SK-N-SH (cell line): ENCODE results near the gene GLRA1. TPM values are rescaled to one million over a fixed set of nuclear protein-coding genes. Genes with fewer than 3 reads are reported as not detected.

Experiments
- CTCF ChIA-PET: fragments of 300-600, 350-600 bp; formaldehyde crosslinking; extraction: SDS; loops from one replicate; lab custom pipeline; 2021; lab: Yijun Ruan, JAX
- POLR2A ChIA-PET: fragments of 350-600 bp; sonication (Branson Sonifier 250); formaldehyde crosslinking; extraction: SDS; loops from one replicate; lab custom pipeline; 2020; ENCODE audit warnings: antibody characterized with exemption, inconsistent platforms; lab: Yijun Ruan, JAX
- DNase-seq: peaks from one replicate; pipeline ENCODE4 v3.0.0; 2012
- H2AFZ ChIP-seq: fragments of 200-600 bp; sonication (generic); 2 replicates; pipeline ENCODE4 v1.8.1; 2016; ENCODE audit warnings: antibody characterized with exemption, mild to moderate bottlenecking, low read depth
- H3F3A ChIP-seq: fragments of 200-600 bp; sonication (generic); replicated peaks from 2 replicates; pipeline ENCODE3; 2016; ENCODE audit warnings: antibody characterized with exemption, mild to moderate bottlenecking; ENCODE audit not compliant: insufficient read depth
- H3K27ac ChIP-seq, 2 experiments: fragments of 200-500 bp in 1 of 2; fragments of 200-600 bp in 1 of 2; sonication (Bioruptor generic) in 1 of 2; sonication (generic), shearing (Covaris generic) in 1 of 2; 2 replicates each; pipeline versions ENCODE4 v1.5.1 to v1.6.1; 2014 to 2016; ENCODE audit warnings: low read depth in 2 of 2, inconsistent platforms in 1 of 2, low read length in 1 of 2, mild to moderate bottlenecking in 1 of 2, mixed read lengths in 1 of 2
- H3K27me3 ChIP-seq: fragments of 200-600 bp; sonication (generic), shearing (Covaris generic); 2 replicates; pipeline ENCODE4 v1.6.1; 2016; ENCODE audit warnings: mixed run types; ENCODE audit not compliant: insufficient read depth
- H3K36me3 ChIP-seq, 2 experiments: fragments of 200-500 bp in 1 of 2; fragments of 200-600 bp in 1 of 2; sonication (Bioruptor generic) in 1 of 2; sonication (generic) in 1 of 2; replicated peaks in 1 of 2; 2 replicates each; pipeline versions ENCODE3 to v1.5.1; 2014 to 2016; ENCODE audit warnings: low read length in 1 of 2, mild to moderate bottlenecking in 1 of 2; ENCODE audit not compliant: insufficient read depth in 2 of 2, control insufficient read depth in 1 of 2
- H3K4me1 ChIP-seq, 2 experiments: fragments of 200-500 bp in 1 of 2; fragments of 200-600 bp in 1 of 2; sonication (Bioruptor generic) in 1 of 2; sonication (generic), shearing (Covaris generic) in 1 of 2; 2 replicates each; pipeline versions ENCODE4 v1.5.1 to v1.6.1; 2014 to 2016; ENCODE audit warnings: low read depth in 1 of 2, low read length in 1 of 2, mixed run types in 1 of 2; ENCODE audit not compliant: insufficient read depth in 2 of 2, control insufficient read depth in 1 of 2
- H3K4me2 ChIP-seq: fragments of 200-600 bp; sonication (generic), shearing (Covaris generic); 2 replicates; pipeline ENCODE4 v1.6.1; 2017; ENCODE audit warnings: mixed run types
- H3K4me3 ChIP-seq, 2 experiments: fragments of 200-500 bp in 1 of 2; fragments of 200-600 bp in 1 of 2; sonication (Bioruptor generic) in 1 of 2; sonication (generic), shearing (Covaris generic) in 1 of 2; 2 replicates each; pipeline versions ENCODE4 v1.5.1 to v1.8.1; 2014 to 2016; ENCODE audit warnings: low read depth in 2 of 2, inconsistent platforms in 1 of 2, low read length in 1 of 2, mild to moderate bottlenecking in 1 of 2, mixed read lengths in 1 of 2, moderate library complexity in 1 of 2
- H3K79me2 ChIP-seq: fragments of 200-600 bp; sonication (generic); 2 replicates; pipeline ENCODE4 v1.8.1; 2017; ENCODE audit warnings: mild to moderate bottlenecking; ENCODE audit not compliant: insufficient read depth
- H3K9ac ChIP-seq: fragments of 200-600 bp; sonication (generic); 2 replicates; pipeline ENCODE4 v1.6.1; 2017; ENCODE audit warnings: mixed run types
- H3K9me2 ChIP-seq: fragments of 200-600 bp; sonication (generic); 2 replicates; pipeline ENCODE4 v1.6.1; 2017; ENCODE audit warnings: mixed run types
- H3K9me3 ChIP-seq: fragments of 200-600 bp; sonication (generic); 2 replicates; pipeline ENCODE4 v1.6.1; 2017; ENCODE audit warnings: mixed run types, mild to moderate bottlenecking, moderate library complexity
- H4K20me1 ChIP-seq: fragments of 200-600 bp; sonication (generic); 2 replicates; pipeline ENCODE4 v1.6.1; 2017; ENCODE audit warnings: mild to moderate bottlenecking, mixed run types; ENCODE audit not compliant: insufficient read depth
- ELF1 ChIP-seq: IDR thresholded peaks from 2 replicates; pipeline ENCODE4 v1.4.0; 2012
- EP300 ChIP-seq, 2 experiments: IDR thresholded peaks; 2 replicates each; pipeline versions ENCODE4 v1.4.0 to v1.6.1; 2012; ENCODE audit warnings: borderline replicate concordance in 1 of 2, low read depth in 1 of 2, low read length in 1 of 2
- EZH2phosphoT487 ChIP-seq: fragments of 200-600 bp; sonication (generic); IDR thresholded peaks from 2 replicates; pipeline ENCODE4 v1.6.1; 2017; ENCODE audit warnings: low read depth, mixed run types, mild to moderate bottlenecking, antibody characterized with exemption, moderate library complexity, borderline replicate concordance
- FOSL2 ChIP-seq: IDR thresholded peaks from 2 replicates; pipeline ENCODE4 v1.4.0; 2012; ENCODE audit warnings: low read depth, mild to moderate bottlenecking, moderate library complexity, borderline replicate concordance
- FOXJ3 ChIP-seq: sonication (generic); formaldehyde crosslinking; IDR thresholded peaks from 2 replicates; pipeline ENCODE4 v1.5.1; 2020; ENCODE audit warnings: mild to moderate bottlenecking, missing genetic modification reagents
- GABPA ChIP-seq: IDR thresholded peaks from 2 replicates; pipeline ENCODE4 v1.4.0; 2012; ENCODE audit warnings: low read depth, mild to moderate bottlenecking
- MXI1 ChIP-seq: IDR thresholded peaks from 2 replicates; pipeline ENCODE4 v1.6.1; 2012; ENCODE audit warnings: mild to moderate bottlenecking, low read depth, low read length, improper control_type of control experiment
- NFIC ChIP-seq: IDR thresholded peaks from 2 replicates; pipeline ENCODE4 v1.4.0; 2012; ENCODE audit warnings: borderline replicate concordance
- NRF1 ChIP-seq: IDR thresholded peaks from 2 replicates; pipeline ENCODE4 v1.6.1; 2012; ENCODE audit warnings: low read depth, mild to moderate bottlenecking, low read length
- RCOR1 ChIP-seq: fragments of 150-350 bp; IDR thresholded peaks from 2 replicates; pipeline ENCODE4 v1.6.1; 2017; ENCODE audit warnings: antibody characterized with exemption, low read length
- SIN3A ChIP-seq: IDR thresholded peaks from 2 replicates; pipeline ENCODE4 v1.6.1; 2012; ENCODE audit warnings: low read depth, mild to moderate bottlenecking, low read length, moderate library complexity, borderline replicate concordance
- TAF1 ChIP-seq: IDR thresholded peaks from 2 replicates; pipeline ENCODE4 v1.6.1; 2012; ENCODE audit warnings: low read depth, mild to moderate bottlenecking, low read length, moderate library complexity, borderline replicate concordance
- TCF12 ChIP-seq: IDR thresholded peaks from 2 replicates; pipeline ENCODE4 v1.4.0; 2012
- TEAD4 ChIP-seq: IDR thresholded peaks from 2 replicates; pipeline ENCODE4 v1.4.0; 2012; ENCODE audit warnings: mild to moderate bottlenecking, borderline replicate concordance; ENCODE audit not compliant: insufficient read depth
- WGBS: methylation state at CpG from one replicate; pipeline ENCODE4 v1.1.6; 2017; ENCODE audit warnings: low lambda C conversion rate; 5-methylcytosine and 5-hydroxymethylcytosine counted together
- polyA plus RNA-seq, 3 experiments: library from polyadenylated mRNA; depleted of rRNA; stranded (reverse); fragments of >200 nt; gene quantifications; 2 replicates each; pipeline ENCODE4 v1.2.3, GENCODE V29; 2012
- TF ChIP-seq, protein P1 (sequence below): IDR thresholded peaks from 2 replicates; pipeline ENCODE4 v1.6.1; 2012; ENCODE audit warnings: mild to moderate bottlenecking, low read depth, low read length, moderate library complexity
- TF ChIP-seq, protein P2 (sequence below): IDR thresholded peaks from 2 replicates; pipeline ENCODE4 v1.4.0; 2012; ENCODE audit warnings: low read depth, borderline replicate concordance

Gene GLRA1
- polyA plus RNA-seq, 1 of the 3 experiments (the other 2 are of a cell fraction): not detected

DNA sequence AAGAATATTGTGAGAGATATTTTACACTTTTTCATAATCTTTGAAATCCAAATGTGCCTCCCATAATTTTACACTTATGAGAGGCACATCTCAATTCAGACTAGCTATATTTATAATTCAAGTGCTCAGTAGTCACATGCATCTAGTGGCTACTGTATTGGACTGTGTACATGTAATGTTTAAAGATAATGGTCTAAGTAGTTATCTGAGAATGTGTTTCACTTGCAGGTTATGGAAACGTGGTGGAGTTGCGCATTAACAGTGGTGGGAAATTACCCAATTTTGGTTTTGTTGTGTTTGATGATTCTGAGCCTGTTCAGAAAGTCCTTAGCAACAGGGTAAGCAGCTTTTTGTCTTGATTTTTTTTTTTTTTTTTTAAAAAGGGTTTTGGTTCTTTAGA lies 124.1 kb downstream of the GLRA1 start:
- H4K20me1 ChIP-seq: peaks cover 31% of the 10 kb centered on the region

More for the DNA sequence above, 124.1 kb downstream of the GLRA1 start:
- H3K9me2 ChIP-seq: no peaks in the 10 kb centered on the region
- no peak overlapping the region for H3K27ac ChIP-seq
- CTCF ChIA-PET: interaction anchor here (1.1 kb wide), 1 partner anchor 10 kb away, joined by 3 read pairs; no protein-coding TSS in a partner anchor
- peaks cover 73 to 91% of the 10 kb centered on the region in 2 experiments for H3K36me3 ChIP-seq
- no peak overlapping the region for H3K4me3 ChIP-seq
- TF ChIP-seq GABPA: no peak
- no peak for TF ChIP-seq MXI1
- TF ChIP-seq FOXJ3 (CRISPR knock-in tag): no peak
- TF ChIP-seq FOSL2: no peak
- no peak for TF ChIP-seq NFIC
- TF ChIP-seq ELF1: no peak
- TF ChIP-seq RCOR1: no peak
- TF ChIP-seq NRF1: no peak
- no peak for TF ChIP-seq SIN3A
- TF ChIP-seq, protein P1, sequence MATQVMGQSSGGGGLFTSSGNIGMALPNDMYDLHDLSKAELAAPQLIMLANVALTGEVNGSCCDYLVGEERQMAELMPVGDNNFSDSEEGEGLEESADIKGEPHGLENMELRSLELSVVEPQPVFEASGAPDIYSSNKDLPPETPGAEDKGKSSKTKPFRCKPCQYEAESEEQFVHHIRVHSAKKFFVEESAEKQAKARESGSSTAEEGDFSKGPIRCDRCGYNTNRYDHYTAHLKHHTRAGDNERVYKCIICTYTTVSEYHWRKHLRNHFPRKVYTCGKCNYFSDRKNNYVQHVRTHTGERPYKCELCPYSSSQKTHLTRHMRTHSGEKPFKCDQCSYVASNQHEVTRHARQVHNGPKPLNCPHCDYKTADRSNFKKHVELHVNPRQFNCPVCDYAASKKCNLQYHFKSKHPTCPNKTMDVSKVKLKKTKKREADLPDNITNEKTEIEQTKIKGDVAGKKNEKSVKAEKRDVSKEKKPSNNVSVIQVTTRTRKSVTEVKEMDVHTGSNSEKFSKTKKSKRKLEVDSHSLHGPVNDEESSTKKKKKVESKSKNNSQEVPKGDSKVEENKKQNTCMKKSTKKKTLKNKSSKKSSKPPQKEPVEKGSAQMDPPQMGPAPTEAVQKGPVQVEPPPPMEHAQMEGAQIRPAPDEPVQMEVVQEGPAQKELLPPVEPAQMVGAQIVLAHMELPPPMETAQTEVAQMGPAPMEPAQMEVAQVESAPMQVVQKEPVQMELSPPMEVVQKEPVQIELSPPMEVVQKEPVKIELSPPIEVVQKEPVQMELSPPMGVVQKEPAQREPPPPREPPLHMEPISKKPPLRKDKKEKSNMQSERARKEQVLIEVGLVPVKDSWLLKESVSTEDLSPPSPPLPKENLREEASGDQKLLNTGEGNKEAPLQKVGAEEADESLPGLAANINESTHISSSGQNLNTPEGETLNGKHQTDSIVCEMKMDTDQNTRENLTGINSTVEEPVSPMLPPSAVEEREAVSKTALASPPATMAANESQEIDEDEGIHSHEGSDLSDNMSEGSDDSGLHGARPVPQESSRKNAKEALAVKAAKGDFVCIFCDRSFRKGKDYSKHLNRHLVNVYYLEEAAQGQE: no peak
- TF ChIP-seq EP300 (IDR thresholded peaks at IDR 0.05; ENCODE audit: borderline replicate concordance in 1 of 2, low read depth in 1 of 2, low read length in 1 of 2): no peak
- TF ChIP-seq EZH2phosphoT487: no peak
- no peak for TF ChIP-seq TEAD4
- TF ChIP-seq TCF12: no peak
- TF ChIP-seq, protein P2, sequence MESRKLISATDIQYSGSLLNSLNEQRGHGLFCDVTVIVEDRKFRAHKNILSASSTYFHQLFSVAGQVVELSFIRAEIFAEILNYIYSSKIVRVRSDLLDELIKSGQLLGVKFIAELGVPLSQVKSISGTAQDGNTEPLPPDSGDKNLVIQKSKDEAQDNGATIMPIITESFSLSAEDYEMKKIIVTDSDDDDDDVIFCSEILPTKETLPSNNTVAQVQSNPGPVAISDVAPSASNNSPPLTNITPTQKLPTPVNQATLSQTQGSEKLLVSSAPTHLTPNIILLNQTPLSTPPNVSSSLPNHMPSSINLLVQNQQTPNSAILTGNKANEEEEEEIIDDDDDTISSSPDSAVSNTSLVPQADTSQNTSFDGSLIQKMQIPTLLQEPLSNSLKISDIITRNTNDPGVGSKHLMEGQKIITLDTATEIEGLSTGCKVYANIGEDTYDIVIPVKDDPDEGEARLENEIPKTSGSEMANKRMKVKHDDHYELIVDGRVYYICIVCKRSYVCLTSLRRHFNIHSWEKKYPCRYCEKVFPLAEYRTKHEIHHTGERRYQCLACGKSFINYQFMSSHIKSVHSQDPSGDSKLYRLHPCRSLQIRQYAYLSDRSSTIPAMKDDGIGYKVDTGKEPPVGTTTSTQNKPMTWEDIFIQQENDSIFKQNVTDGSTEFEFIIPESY: no peak
- no peak for TF ChIP-seq TAF1
- peaks cover 33% of the 10 kb centered on the region for H3F3A ChIP-seq
- POLR2A ChIA-PET: interaction anchor here (0.6 kb wide), 1 partner anchor 104 kb away, joined by 3 read pairs; no protein-coding TSS in a partner anchor
- 98% methylated on average over 2 of the region's 2 CpGs for WGBS
- no peaks in the 10 kb centered on the region for H3K9me3 ChIP-seq
- DNase-seq: no peak
- no peak overlapping the region for H3K4me2 ChIP-seq
- H2AFZ ChIP-seq: no peak overlapping the region
- peaks cover 0 to 8% of the 10 kb centered on the region in 2 experiments; a peak in 1 of 4 replicates for H3K4me1 ChIP-seq
- peaks cover 94% of the 10 kb centered on the region for H3K79me2 ChIP-seq
- no peaks in the 10 kb centered on the region for H3K27me3 ChIP-seq
- H3K9ac ChIP-seq: no peak overlapping the region
